Measurements from ENCODE around the gene AVPI1. TPM values are rescaled to one million over a fixed set of nuclear protein-coding genes. Genes with fewer than 3 reads are reported as not detected.

The AVPI1 gene
- total and polyA plus RNA-seq, 2 of the 13 experiments (the other 11 are each of a cell fraction or from before 2014, with no cell fraction given) = 39.8 to 61.2 TPM

GRCh38 chr10:97686301-97686961 lies 610 bp downstream of the AVPI1 start (continued):
- TF ChIP-seq ZNF468 (CRISPR knock-in tag; IDR thresholded peaks at IDR 0.05) (no peak), ZXDC (CRISPR knock-in tag; IDR thresholded peaks at IDR 0.05) (no peak), CENPX (CRISPR knock-in tag; IDR thresholded peaks at IDR 0.05) (no peak), PCBP2 (optimal IDR thresholded peaks at IDR 0.05; ENCODE audit: low read depth, low read length, poor library complexity, severe bottlenecking) (no peak), ZBTB43 (CRISPR knock-in tag; conservative IDR thresholded peaks at IDR 0.05) (no peak), ZFAT (CRISPR knock-in tag; conservative IDR thresholded peaks at IDR 0.05) (no peak), TBL1XR1 (IDR thresholded peaks at IDR 0.05; ENCODE audit: borderline replicate concordance, low read length, partially characterized antibody) (no peak), ZNF430 (CRISPR knock-in tag; IDR thresholded peaks at IDR 0.05) (no peak; the same call in 1 of the 2 replicates), SNAI1 (CRISPR knock-in tag; IDR thresholded peaks at IDR 0.05; ENCODE audit: borderline replicate concordance) (0 out of 2 replicates have a peak, but pooled peaks have one; percentile 17), ZMAT5 (CRISPR knock-in tag; IDR thresholded peaks at IDR 0.05; ENCODE audit: borderline replicate concordance, low read depth) (no peak), KDM1A (CRISPR knock-in tag; IDR thresholded peaks at IDR 0.05) (peak; percentile 66), ZNF629 (CRISPR knock-in tag; conservative IDR thresholded peaks at IDR 0.05) (peak; percentile 98), KDM5A (IDR thresholded peaks at IDR 0.05; ENCODE audit: borderline replicate concordance, low read length) (0 out of 2 replicates have a peak, but pooled peaks have one; percentile 27), GFI1 (CRISPR knock-in tag; IDR thresholded peaks at IDR 0.05; ENCODE audit: borderline replicate concordance) (no peak), SOX6 (IDR thresholded peaks at IDR 0.05) (no peak), SOX6 (CRISPR knock-in tag; IDR thresholded peaks at IDR 0.05) (no peak)

Data from HepG2 (cell line).